ENCODE results near the gene ETS1.
"Not testable (repeated sequence)": the region's sequence is repeated elsewhere in the genome, so short reads cannot be mapped to it uniquely, and the experiment has no call there.

The ETS1 gene

GRCh38 chr11:128451652-128452470 is 135.5 kb downstream of the ETS1 start:
- DNase-seq (ENCODE audit: low spot score), result no peak
- ChIA-PET CTCF (interaction anchor here (0.6 to 1.1 kb wide), 2 partner anchors 61 to 161 kb away, joined by 3 read pairs; no protein-coding TSS in a partner anchor), POLR2A (ENCODE audit: low non-redundant PET) (no interaction called here)
- no peak for TF ChIP-seq CTCF (conservative IDR thresholded peaks at IDR 0.05; ENCODE audit: low read depth)
- H3K27ac ChIP-seq, result no peak overlapping the region

- ChIA-PET POLR2A (ENCODE audit: low non-redundant PET) (no interaction called here), CTCF (no interaction called here)
- H3K27ac ChIP-seq, result no peak overlapping the region
- no peak for TF ChIP-seq CTCF (conservative IDR thresholded peaks at IDR 0.05; ENCODE audit: low read depth)
- no peak for DNase-seq (ENCODE audit: low spot score)
These were observed 136.3 kb downstream of the ETS1 start for GRCh38 chr11:128450882-128451651.

- CTCF ChIA-PET; DNase-seq (ENCODE audit: low spot score); POLR2A ChIA-PET (ENCODE audit: low non-redundant PET); H3K27ac ChIP-seq: not testable (repeated sequence)
These were observed 136.9 kb downstream of the ETS1 start for GRCh38 chr11:128450425-128450824.

- H3K27ac ChIP-seq, result peak overlapping the region; percentile 49; the same call in 1 of the 2 replicates
- no peak for DNase-seq (ENCODE audit: low spot score)
- ChIA-PET CTCF (interaction anchor here (0.6 to 1.3 kb wide), 7 partner anchors 11 to 305 kb away, joined by 3 to 5 read pairs (median 3); no protein-coding TSS in a partner anchor), POLR2A (ENCODE audit: low non-redundant PET) (no interaction called here)
- no peak for TF ChIP-seq CTCF (conservative IDR thresholded peaks at IDR 0.05; ENCODE audit: low read depth)
These were observed 138.2 kb downstream of the ETS1 start for GRCh38 chr11:128448981-128449713.

GRCh38 chr11:128448200-128448886 is 139.0 kb downstream of the ETS1 start:
- H3K27ac ChIP-seq, result peak overlapping the region; percentile 49
- POLR2A ChIA-PET (ENCODE audit: low non-redundant PET), result no interaction called here
- TF ChIP-seq CTCF (conservative IDR thresholded peaks at IDR 0.05; ENCODE audit: low read depth), result peak; percentile 33; the same call in 1 of the 2 replicates
- peak; percentile 90 for DNase-seq (ENCODE audit: low spot score)
- CTCF ChIA-PET, result interaction anchor here (0.6 to 1.3 kb wide), 8 partner anchors 10 to 306 kb away, joined by 3 to 5 read pairs (median 3); no protein-coding TSS in a partner anchor

- POLR2A ChIA-PET (ENCODE audit: low non-redundant PET), result no interaction called here
- TF ChIP-seq CTCF (conservative IDR thresholded peaks at IDR 0.05; ENCODE audit: low read depth), result no peak
- CTCF ChIA-PET, result no interaction called here
- no peak for DNase-seq (ENCODE audit: low spot score)
- no peak overlapping the region for H3K27ac ChIP-seq
These were observed 140.1 kb downstream of the ETS1 start for GRCh38 chr11:128447233-128447632.

GRCh38 chr11:128445921-128446320 is 141.4 kb downstream of the ETS1 start:
- POLR2A ChIA-PET (ENCODE audit: low non-redundant PET); DNase-seq (ENCODE audit: low spot score); CTCF ChIA-PET; H3K27ac ChIP-seq: not testable (repeated sequence)
